ENCODE results near the gene KRTAP5-11.

Gene KRTAP5-11

DNA sequence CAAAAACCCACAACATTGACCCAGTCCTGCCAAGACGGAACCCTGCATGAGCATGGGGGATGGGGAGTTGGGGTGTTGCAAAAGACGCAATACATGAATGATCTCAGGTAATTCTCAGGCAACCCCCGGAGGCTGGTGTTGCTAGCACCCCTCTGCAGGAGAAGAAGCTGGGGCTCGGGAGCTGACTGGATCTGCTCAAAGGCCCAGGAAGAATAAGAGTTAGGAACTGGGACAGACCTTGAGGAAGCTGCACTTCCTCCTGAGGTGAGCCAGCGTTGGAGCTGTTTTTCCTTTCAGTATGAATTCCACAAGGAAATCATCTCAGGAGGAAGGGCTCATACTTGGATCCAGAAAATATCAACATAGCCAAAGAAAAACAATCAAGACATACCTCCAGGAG, 34.6 kb downstream of the KRTAP5-11 start, which contains the start of gene KRTAP5-9:
TSS of gene KRTAP5-9 (plus strand) at position 301 of the 400 bp plus-strand sequence. CDS start 238 bp downstream, outside the sequence.
- TF ChIP-seq, protein P1, sequence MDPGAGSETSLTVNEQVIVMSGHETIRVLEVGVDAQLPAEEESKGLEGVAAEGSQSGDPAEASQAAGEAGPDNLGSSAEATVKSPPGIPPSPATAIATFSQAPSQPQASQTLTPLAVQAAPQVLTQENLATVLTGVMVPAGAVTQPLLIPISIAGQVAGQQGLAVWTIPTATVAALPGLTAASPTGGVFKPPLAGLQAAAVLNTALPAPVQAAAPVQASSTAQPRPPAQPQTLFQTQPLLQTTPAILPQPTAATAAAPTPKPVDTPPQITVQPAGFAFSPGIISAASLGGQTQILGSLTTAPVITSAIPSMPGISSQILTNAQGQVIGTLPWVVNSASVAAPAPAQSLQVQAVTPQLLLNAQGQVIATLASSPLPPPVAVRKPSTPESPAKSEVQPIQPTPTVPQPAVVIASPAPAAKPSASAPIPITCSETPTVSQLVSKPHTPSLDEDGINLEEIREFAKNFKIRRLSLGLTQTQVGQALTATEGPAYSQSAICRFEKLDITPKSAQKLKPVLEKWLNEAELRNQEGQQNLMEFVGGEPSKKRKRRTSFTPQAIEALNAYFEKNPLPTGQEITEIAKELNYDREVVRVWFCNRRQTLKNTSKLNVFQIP (CRISPR knock-in tag; IDR thresholded peaks at IDR 0.05; ENCODE audit: borderline replicate concordance, low read depth) = no peak
- no peak for TF ChIP-seq OSR1 (CRISPR knock-in tag; IDR thresholded peaks at IDR 0.05)
- TF ChIP-seq, protein P2, sequence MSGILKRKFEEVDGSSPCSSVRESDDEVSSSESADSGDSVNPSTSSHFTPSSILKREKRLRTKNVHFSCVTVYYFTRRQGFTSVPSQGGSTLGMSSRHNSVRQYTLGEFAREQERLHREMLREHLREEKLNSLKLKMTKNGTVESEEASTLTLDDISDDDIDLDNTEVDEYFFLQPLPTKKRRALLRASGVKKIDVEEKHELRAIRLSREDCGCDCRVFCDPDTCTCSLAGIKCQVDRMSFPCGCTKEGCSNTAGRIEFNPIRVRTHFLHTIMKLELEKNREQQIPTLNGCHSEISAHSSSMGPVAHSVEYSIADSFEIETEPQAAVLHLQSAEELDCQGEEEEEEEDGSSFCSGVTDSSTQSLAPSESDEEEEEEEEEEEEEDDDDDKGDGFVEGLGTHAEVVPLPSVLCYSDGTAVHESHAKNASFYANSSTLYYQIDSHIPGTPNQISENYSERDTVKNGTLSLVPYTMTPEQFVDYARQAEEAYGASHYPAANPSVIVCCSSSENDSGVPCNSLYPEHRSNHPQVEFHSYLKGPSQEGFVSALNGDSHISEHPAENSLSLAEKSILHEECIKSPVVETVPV (CRISPR knock-in tag; IDR thresholded peaks at IDR 0.05) = no peak
- ATAC-seq = no peak

DNA sequence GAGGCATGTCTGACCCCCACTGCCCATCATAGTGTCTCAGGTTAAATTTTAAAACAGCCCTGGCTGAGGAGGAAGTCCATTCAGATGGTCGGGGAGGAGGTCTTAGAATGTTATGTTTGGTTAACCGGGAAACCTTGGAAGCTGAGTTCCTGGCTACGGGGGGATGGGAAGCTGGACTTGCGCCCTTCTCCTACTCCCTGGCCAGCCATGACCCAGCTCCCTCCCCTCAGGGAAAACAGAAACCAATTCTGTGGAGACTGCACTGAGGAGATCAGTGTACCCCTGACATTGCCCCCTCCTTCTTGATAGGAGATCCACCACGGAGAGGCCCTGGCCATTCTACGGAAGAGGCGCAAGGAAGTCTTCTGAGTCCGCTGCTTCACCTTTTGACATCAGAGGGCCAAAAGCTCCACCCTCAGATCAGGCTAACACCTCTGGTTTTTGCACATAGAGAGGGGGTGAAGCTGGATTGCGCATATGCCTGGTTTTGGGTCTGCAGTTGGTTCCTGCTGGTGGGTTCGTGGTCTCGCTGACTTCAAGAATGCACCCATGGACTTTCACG, 37.2 kb downstream of the KRTAP5-11 start:
- TF ChIP-seq, protein P3, sequence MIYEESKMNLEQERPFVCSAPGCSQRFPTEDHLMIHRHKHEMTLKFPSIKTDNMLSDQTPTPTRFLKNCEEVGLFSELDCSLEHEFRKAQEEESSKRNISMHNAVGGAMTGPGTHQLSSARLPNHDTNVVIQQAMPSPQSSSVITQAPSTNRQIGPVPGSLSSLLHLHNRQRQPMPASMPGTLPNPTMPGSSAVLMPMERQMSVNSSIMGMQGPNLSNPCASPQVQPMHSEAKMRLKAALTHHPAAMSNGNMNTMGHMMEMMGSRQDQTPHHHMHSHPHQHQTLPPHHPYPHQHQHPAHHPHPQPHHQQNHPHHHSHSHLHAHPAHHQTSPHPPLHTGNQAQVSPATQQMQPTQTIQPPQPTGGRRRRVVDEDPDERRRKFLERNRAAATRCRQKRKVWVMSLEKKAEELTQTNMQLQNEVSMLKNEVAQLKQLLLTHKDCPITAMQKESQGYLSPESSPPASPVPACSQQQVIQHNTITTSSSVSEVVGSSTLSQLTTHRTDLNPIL (CRISPR knock-in tag; IDR thresholded peaks at IDR 0.05; ENCODE audit: low read depth) = no peak
- TF ChIP-seq PPARA (CRISPR knock-in tag; IDR thresholded peaks at IDR 0.05; ENCODE audit: borderline replicate concordance) (no peak), ARNTL (CRISPR knock-in tag; IDR thresholded peaks at IDR 0.05; ENCODE audit: borderline replicate concordance, low read depth) (no peak), ZNF70 (CRISPR knock-in tag; IDR thresholded peaks at IDR 0.05) (no peak)
- TF ChIP-seq, protein P2 (CRISPR knock-in tag; IDR thresholded peaks at IDR 0.05) = no peak
- no peak for ATAC-seq

DNA sequence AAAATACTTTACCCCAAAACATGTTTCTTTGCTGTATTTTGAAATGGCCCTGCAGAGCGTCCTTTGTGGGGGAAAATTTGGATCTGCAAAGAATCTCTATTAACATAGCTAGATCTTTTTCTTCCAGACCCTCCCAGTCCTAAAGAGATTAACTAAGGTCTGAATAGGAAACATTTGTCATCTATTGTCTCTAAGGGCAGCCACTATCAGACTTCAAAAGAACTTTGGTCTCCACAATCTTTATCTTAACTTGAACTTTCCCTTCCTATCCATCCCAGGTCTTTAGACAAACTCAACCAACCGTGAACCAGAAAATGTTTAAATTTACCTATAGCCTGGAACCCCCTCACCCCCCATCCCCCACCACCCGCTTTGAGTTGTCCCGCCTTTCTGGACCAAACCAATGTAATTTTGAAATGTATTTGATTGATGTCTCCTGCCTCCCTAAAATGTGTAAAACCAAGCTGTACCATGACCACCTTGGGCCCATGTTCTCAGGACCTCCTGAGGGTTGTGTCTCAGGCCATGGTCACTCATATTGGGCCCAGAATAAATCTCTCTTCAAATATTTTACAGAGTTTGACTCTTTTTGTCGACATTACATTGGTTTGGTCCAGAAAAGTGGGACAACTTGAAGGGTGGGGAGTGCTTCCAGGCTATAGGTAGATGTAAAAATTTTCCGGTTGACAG, 38.0 kb downstream of the KRTAP5-11 start:
- ATAC-seq = no peak
- TF ChIP-seq, protein P4, sequence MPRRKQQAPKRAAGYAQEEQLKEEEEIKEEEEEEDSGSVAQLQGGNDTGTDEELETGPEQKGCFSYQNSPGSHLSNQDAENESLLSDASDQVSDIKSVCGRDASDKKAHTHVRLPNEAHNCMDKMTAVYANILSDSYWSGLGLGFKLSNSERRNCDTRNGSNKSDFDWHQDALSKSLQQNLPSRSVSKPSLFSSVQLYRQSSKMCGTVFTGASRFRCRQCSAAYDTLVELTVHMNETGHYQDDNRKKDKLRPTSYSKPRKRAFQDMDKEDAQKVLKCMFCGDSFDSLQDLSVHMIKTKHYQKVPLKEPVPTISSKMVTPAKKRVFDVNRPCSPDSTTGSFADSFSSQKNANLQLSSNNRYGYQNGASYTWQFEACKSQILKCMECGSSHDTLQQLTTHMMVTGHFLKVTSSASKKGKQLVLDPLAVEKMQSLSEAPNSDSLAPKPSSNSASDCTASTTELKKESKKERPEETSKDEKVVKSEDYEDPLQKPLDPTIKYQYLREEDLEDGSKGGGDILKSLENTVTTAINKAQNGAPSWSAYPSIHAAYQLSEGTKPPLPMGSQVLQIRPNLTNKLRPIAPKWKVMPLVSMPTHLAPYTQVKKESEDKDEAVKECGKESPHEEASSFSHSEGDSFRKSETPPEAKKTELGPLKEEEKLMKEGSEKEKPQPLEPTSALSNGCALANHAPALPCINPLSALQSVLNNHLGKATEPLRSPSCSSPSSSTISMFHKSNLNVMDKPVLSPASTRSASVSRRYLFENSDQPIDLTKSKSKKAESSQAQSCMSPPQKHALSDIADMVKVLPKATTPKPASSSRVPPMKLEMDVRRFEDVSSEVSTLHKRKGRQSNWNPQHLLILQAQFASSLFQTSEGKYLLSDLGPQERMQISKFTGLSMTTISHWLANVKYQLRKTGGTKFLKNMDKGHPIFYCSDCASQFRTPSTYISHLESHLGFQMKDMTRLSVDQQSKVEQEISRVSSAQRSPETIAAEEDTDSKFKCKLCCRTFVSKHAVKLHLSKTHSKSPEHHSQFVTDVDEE (CRISPR knock-in tag; IDR thresholded peaks at IDR 0.05) = no peak
- no peak for TF ChIP-seq GLIS3 (CRISPR knock-in tag; IDR thresholded peaks at IDR 0.05)
- TF ChIP-seq SNAI2 (CRISPR knock-in tag; IDR thresholded peaks at IDR 0.05) = no peak
- TF ChIP-seq ESRRG (CRISPR knock-in tag; IDR thresholded peaks at IDR 0.05) = no peak
- TF ChIP-seq, protein P3 (CRISPR knock-in tag; IDR thresholded peaks at IDR 0.05; ENCODE audit: low read depth) = no peak
- no peak for TF ChIP-seq ZNF8 (CRISPR knock-in tag; IDR thresholded peaks at IDR 0.05)
- no peak for TF ChIP-seq TCF4 (CRISPR knock-in tag; IDR thresholded peaks at IDR 0.05; ENCODE audit: borderline replicate concordance)
- TF ChIP-seq OSR1 (CRISPR knock-in tag; IDR thresholded peaks at IDR 0.05) = no peak

DNA sequence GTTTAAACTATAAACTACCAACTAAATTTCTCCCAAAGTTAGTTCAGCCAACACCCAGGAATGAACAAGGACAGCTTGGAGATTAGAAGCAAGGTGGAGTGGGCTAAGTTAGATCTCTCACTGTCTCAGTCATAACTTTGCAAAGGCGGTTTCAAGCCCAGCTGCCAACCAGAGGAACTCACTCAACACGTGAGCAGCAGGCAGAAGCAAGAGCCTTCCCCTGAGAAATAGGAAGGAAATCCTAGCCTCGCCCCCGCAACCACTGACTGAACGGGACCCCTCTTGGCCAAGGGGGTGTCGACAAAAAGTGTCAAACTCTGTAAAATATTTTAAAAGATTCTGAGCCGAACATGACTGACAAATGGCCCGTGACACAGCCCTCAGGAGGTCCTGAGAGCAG, 38.8 kb downstream of the KRTAP5-11 start:
- ATAC-seq = no peak
- TF ChIP-seq ZNF8 (CRISPR knock-in tag; IDR thresholded peaks at IDR 0.05) (no peak), TCF4 (CRISPR knock-in tag; IDR thresholded peaks at IDR 0.05; ENCODE audit: borderline replicate concordance) (no peak), ZFP30 (CRISPR knock-in tag; IDR thresholded peaks at IDR 0.05) (no peak), BACH2 (CRISPR knock-in tag; IDR thresholded peaks at IDR 0.05; ENCODE audit: borderline replicate concordance) (no peak)
- TF ChIP-seq, protein P5, sequence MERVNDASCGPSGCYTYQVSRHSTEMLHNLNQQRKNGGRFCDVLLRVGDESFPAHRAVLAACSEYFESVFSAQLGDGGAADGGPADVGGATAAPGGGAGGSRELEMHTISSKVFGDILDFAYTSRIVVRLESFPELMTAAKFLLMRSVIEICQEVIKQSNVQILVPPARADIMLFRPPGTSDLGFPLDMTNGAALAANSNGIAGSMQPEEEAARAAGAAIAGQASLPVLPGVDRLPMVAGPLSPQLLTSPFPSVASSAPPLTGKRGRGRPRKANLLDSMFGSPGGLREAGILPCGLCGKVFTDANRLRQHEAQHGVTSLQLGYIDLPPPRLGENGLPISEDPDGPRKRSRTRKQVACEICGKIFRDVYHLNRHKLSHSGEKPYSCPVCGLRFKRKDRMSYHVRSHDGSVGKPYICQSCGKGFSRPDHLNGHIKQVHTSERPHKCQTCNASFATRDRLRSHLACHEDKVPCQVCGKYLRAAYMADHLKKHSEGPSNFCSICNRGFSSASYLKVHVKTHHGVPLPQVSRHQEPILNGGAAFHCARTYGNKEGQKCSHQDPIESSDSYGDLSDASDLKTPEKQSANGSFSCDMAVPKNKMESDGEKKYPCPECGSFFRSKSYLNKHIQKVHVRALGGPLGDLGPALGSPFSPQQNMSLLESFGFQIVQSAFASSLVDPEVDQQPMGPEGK (CRISPR knock-in tag; IDR thresholded peaks at IDR 0.05; ENCODE audit: borderline replicate concordance) = no peak
- TF ChIP-seq, protein P4 (CRISPR knock-in tag; IDR thresholded peaks at IDR 0.05) = no peak
- TF ChIP-seq, protein P1 (CRISPR knock-in tag; IDR thresholded peaks at IDR 0.05; ENCODE audit: borderline replicate concordance, low read depth) = no peak

All from SK-N-SH treated with all-trans-retinoic acid at 6 μM for 48 hours (cell line).